GM15510 (cell line): ENCODE measurements around the gene OR1J4.

Source experiments
- POLR2A ChIP-seq: IDR thresholded peaks from 3 replicates; pipeline ENCODE4 v1.6.1; 2011; ENCODE audit warnings: borderline replicate concordance; ENCODE audit not compliant: insufficient read length; ENCODE audit errors: extremely low read depth

The OR1J4 gene, protein sequence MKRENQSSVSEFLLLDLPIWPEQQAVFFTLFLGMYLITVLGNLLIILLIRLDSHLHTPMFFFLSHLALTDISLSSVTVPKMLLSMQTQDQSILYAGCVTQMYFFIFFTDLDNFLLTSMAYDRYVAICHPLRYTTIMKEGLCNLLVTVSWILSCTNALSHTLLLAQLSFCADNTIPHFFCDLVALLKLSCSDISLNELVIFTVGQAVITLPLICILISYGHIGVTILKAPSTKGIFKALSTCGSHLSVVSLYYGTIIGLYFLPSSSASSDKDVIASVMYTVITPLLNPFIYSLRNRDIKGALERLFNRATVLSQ

DNA sequence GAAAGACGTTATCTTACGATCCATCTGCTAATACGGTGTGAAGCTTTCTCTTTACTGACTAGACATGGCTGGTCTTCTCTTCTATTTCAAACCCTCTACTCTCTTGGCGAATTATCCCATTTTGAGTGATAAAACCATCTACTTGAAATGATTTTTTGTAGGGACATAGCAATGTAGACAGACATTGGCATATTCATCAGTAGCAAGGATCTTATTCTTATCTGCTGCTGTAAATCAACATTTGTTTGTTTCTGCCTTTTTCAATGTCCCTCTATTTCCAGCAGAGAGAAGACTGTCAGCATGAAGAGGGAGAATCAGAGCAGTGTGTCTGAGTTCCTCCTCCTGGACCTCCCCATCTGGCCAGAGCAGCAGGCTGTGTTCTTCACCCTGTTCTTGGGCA lies at the start of gene OR1J4:
Gene OR1J4 (plus strand): TSS at position 301 of the 400 bp plus-strand sequence. CDS start 0 bp downstream, at position 301.
- no peak for TF ChIP-seq POLR2A

DNA sequence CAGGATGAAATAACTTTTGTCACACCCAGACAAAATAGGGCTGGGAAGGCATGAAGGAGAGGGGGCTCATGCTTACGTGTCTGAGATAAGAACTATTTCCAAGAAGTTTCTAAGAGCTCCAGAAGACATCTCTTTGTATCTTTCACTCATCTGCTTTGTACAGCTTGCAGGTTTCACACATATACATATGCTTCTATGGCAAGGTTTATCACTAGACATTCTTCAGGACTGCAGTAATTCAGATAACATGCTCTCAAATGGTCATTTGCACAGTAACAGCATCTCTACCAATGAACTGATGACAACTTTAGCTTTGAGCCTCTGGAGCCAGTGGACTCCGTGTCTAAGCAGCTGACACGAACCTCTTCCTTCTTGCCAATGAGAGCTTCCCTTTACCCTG lies 44.4 kb upstream of the OR1J4 start:
- no peak for TF ChIP-seq POLR2A

DNA sequence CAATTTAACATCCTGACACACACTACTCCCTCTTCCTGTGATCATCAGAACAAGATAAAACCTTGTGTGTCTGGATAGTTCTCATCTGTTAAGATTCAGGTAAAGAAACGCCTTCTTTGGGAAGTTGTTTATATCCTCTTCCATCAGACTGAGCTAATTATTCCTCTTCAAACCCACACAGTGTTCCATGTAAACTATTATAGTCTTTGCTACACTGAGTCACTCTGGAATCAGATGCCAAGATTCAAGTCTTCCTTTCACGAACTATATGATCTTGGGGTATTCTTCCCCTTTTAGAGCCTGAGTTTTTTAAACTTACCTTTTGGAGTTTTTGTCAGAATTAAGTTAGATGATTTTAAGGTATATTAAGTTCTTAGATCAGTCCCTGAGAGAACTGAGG lies 43.2 kb upstream of the OR1J4 start:
- no peak for TF ChIP-seq POLR2A

DNA sequence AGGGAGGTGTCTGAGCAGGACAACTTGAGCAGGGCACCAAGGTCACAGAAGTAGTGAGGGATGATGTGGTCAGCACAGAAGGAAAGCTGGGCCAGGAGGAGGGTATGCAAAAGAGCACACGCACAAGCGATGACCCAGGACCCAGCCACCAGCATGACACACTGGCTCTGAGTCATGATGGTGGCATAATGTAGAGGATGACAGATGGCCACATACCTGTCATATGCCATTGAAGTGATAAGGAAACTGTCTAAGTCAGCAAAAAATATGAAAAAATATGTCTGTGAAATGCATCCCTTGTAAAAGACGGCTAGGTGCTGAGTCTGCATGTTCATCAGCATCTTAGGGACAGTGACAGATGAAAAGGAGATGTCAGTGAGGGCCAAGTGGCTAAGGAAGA lies 41.6 kb upstream of the OR1J4 start:
- no peak for TF ChIP-seq POLR2A

DNA sequence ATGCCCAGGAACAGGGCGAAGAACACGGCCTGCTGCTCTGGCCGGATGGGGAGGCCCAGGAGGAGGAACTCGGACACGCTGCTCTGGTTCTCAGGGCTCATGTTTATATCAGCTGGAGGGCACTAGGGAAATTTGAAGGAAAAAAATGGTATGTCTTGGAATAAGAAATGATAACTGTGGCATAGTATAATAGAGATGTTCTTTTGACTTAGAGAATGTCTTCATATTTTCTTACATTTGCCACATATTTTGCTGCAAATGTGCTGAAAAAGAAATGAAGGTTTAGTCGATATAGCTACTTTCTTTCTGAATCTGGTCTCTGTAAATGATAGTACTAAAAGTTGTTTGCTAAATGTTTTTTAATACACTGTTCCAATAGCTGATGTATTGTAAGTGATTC lies 41.1 kb upstream of the OR1J4 start, which contains the start of gene OR1J1:
Gene OR1J1 (minus strand): TSS at position 101 of the 400 bp plus-strand sequence. CDS start 0 bp downstream, at position 101.
- TF ChIP-seq POLR2A: no peak

DNA sequence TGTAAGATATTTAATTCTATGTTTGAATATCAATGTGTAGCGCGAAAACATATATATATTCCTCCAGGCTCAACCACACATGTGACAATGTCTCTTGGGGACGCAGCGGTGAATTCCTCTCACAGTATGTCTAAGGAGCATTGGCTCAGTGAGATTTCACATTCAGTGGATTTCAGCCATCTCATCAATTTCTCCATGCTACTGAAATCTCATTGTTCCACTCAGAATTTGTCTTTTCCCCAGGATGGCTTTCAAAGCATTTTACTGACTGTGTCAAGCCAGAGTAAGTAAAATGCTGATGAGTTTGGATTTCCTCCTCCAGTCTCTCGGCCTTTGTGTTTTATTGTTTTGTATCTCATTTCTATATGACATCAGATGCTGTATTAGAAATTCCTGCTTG lies 39.9 kb upstream of the OR1J4 start:
- no peak for TF ChIP-seq POLR2A

DNA sequence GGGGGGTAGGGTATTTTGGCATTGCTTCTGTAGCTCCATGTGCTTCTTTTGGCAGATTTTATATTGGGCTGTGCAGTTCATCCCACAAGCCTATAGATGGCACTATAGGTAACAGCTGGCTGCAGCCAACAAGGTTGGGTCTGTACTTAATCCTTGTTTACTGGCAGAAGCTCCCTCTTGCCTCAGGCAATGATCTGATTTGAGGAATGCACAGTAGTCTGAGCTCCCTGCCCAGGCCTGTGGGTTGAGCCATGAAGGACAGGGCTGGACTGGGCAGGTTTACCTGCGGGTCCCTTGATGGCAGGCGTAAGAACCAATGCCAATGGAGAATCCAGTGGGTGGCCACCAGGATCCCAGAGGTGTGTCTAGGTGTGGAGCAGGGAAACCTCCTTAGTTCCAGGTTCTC lies 20.1 kb upstream of the OR1J4 start:
- TF ChIP-seq POLR2A: no peak

DNA sequence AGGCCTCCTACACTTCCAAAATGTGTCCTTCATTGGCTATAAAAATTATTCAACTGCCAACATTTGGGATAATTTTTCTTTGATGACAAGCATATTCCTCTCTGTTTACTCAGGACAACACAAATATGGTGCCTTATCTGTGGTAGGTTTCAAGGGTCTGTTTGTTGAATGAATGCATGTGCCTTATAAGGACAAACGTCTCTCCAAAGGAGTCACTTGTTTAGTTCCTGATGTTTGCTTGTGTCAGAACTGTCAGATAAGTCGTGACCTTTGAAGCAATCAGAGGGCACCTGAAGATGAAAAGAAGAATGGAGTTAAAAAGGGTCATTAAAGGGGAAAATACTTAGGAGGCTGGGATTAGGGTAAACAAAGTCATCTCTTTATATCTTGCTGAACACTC lies 12.0 kb upstream of the OR1J4 start:
- TF ChIP-seq POLR2A: no peak

DNA sequence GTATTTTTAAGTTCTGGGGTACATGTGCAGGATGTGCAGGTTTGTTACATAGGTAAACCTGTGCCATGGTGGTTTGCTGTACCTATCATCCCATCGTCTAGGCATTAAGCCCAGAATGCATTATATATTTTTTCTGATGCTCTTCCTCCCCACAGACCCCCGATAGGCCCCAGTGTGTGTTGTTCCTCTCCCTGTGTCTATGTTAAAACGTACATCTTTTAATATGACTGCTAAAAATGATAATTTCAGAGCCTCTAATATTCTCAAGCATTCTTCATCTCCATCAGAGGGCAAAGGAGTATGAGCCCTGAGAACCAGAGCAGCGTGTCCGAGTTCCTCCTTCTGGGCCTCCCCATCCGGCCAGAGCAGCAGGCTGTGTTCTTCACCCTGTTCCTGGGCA lies 8.4 kb upstream of the OR1J4 start, which contains the start of gene OR1J2:
Gene OR1J2 (plus strand): TSS at position 301 of the 400 bp plus-strand sequence. CDS start 0 bp downstream, at position 301.
- TF ChIP-seq POLR2A: no peak

DNA sequence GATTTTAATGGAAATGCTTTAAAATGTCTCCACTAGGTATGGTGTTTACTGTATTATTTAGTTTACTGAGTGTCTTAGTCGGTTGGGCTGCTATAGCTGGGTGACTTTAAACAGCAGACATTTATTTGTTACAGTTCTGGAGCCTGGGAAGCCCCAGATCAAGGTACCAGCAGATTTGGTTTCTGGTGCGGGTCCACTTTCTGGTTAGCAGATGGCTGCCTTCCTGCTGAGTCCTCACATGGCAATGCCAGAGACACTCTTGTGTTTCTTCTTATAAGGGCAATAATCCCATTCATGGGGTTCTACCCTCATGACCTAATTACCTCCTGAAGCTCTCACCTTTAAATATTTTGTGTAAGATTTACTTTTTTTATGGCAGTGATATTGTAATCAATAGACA lies 715 bp upstream of the OR1J4 start:
- TF ChIP-seq POLR2A: no peak

DNA sequence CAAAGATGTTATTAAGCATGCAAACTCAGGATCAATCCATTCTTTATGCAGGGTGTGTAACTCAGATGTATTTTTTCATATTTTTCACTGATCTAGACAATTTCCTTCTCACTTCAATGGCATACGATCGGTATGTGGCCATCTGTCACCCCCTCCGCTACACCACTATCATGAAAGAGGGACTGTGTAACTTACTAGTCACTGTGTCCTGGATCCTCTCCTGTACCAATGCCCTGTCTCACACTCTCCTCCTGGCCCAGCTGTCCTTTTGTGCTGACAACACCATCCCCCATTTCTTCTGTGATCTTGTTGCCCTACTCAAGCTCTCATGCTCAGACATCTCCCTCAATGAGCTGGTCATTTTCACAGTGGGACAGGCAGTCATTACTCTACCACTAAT lies 435 bp downstream of the OR1J4 start:
- no peak for TF ChIP-seq POLR2A

DNA sequence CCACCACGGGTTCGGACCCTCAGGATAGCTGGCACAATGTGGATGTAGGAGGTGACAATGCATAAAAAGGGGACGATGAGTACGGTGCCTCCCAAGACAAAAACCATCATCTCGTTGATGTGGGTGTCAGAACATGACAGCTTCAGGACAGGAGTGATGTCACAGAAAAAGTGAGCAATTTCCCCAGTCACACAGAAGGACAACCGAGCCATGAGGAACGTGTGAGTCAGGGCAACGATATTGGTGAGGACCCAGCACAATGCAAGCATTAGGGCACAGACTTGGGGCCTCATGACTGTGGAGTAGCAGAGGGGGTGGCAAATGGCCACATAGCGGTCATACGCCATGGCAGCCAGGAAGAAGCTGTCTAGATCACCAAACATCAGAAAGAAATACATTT lies 7.7 kb downstream of the OR1J4 start:
- no peak for TF ChIP-seq POLR2A

DNA sequence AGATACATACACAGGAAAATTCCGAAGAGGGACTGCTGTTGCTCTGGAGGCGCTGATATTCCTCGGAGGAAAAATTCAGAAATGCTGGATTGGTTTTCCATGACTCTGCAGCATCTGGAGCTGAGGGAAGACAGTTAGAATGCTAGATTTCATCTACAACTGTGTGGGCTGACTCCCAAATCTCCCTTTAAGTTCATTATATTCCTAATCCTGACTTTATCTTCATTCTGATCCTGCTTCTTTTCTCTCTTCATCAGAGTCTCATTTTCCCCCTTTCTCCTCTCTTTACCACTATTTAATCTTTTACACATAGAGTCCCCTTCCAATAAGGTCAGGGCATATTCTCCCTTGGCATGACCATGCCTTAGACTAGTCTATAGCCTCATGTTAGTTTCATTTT lies 8.3 kb downstream of the OR1J4 start, which contains the start of gene OR1N1:
Gene OR1N1 (minus strand): TSS at position 101 of the 400 bp plus-strand sequence. CDS start 0 bp downstream, at position 101.
- TF ChIP-seq POLR2A: no peak

DNA sequence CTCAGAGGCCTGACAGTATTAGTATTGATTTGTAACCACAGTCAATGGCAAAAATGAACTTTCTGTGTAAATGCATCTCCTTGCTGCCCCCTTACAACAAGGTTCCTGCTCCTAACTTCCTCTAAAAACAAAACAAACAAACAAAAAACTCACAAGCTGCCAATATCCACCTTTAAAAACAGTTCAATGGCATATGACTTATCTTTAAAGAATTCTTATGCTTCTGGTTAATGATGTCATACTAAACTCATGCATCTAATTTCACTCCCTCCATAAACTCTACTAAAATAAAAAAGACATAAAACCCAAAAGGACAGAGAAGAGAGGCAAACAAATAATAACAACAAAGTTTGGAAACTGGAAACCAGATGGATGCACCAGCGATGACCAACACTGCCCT lies 17.2 kb downstream of the OR1J4 start:
- no peak for TF ChIP-seq POLR2A

DNA sequence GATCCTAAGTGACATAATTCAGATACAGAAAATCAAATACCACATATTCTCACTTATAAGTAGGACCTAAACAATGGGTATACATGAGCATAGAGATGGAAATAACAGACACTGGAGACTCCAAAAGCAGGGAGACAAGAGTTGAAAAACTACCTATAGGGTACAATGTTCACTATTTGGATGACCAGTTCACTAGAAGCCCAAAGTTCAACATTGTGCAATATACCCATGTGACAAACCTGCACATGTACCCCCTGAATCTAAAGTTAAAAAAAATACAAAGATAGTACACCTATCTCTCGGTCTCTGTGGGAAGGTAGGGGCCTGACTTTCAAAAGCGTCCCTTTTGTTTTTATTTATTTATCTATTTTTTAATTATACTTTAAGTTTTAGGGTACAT lies 19.8 kb downstream of the OR1J4 start:
- TF ChIP-seq POLR2A: no peak

DNA sequence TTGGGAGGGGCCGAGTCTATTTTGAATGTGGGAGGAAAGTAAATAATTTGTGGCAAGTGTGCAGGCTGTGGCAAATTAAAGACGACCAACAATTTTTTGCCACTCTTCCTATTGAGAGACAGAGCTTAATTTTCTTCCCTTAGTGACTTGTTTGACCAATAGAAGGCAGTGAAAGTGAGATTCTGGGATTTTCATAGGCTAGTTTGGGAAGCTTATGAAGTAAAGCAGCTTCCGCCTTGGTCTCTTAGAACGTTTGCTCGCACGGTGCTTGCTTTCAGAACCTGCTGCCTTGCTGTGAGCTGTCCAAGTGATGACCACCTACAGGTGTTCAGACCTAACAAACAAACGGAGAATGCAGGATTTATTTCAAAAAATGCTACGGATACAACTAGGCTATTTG lies 27.3 kb downstream of the OR1J4 start:
- TF ChIP-seq POLR2A: no peak
